Stimulated activated CD8-positive, alpha-beta memory T cell treated with anti-CD3 and anti-CD28 coated beads, Interleukin-7, amount 100 ng/mL, for 48 hours (primary cell): ENCODE data around the gene RNF31.
"Not testable (repeated sequence)": the region's sequence is repeated elsewhere in the genome, so short reads cannot be mapped to it uniquely, and the experiment has no call there.

ENCODE experiments used
- DNase-seq, 2 donors: peaks; one replicate each; pipeline ENCODE4 v3.0.0-alpha.2; 2020; ENCODE audit warnings: low read depth in 1 of 2; ENCODE audit errors: extremely low read depth in 1 of 2

Gene RNF31

DNA sequence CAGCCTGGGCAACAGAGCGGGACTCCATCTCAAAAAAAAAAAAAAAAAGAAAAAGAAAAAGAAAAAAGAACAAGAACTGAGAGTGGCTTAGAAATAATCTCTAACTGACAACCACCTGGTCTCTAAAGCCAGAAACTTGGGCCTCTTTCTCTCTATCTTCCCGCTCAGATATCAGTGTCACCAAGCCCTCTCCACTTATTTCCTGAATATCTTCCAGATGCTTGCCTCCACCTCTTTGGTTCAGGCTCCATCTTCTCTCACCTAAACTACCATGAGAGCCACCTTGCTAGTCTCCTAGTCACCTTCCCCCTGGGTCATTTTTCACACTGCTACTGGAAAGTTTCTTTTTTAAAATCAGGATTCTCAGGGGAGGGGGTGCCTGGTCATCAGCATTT is 49.8 kb downstream of the RNF31 start:
- DNase-seq = no peak

DNA sequence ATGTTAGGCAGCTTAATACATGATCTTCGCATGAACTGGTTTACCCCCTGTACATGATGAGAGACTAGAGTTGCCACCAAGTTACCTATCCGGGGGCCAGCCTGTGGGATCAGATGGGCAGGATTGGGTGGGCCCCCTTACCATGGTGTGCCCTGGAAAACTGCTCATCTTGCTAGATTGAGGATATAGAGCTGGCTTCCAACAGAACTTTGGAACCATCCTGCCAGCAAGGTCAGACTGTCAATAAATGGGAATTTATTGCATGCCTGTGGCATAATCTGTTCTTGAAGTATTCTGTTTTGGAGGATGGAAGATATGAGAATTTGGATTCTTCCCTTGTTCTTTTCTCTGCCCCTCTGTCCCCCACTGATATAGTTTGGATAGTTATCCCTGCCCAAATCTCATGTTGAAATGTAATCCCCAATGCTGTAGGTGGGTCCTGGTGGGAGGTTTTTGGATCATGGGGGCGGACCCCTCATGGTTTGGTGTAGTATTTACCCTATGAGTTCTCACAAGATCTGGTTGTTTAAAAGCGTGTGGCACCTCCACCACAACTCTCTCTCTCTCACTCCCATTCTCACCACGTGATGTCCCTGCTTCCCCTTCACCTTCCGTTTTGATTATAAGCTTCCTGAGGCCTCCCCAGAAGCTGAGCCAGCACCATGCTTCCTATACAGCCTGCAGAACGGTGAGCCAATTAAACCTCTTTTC is 51.7 kb downstream of the RNF31 start:
- no peak for DNase-seq

DNA sequence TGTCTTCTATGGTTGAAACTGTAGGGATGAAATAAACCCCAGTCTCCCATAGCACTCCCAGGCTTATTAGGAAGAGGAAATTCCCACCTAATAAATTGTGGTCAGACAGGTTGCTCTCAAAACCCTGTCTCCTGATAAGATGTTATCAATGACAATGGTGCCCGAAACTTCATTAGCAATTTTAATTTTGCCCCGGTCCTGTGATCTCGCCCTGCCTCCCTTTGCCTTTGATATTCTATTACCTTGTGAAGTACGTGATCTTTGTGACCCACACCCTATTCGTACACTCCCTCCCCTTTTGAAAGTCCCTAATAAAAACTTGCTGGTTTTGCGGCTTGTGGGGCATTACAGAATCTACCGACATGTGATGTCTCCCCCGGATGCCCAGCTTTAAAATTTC is 55.2 kb downstream of the RNF31 start:
- DNase-seq = not testable (repeated sequence)

DNA sequence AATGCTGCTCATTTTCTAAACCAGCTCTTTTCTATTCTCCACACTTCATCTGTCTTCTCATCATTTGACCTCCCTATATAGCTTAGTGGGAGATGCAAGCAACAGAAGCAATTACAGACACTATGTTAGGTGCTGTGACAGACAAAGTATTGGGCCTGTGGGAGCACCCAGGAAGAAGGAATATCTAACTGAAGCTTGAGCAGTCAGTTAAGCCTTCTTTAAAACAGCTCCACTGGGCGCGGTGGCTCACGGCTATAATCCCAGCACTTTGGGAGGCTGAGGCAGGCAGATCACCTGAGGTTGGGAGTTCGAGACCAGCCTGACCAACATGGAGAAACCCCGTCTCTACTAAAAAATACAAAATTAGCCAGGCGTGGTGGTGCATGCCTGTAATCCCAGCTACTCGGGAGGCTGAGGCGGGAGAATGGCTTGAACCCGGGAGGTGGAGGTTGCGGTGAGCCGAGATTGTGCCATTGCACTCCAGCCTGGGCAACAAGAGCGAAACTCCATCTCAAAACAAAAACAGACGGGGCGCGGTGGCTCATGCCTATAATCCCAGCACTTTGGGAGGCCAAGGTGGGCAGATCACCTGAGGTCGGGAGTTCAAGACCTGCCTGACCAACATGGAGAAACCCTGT is 56.1 kb downstream of the RNF31 start:
- DNase-seq = not testable (repeated sequence)

DNA sequence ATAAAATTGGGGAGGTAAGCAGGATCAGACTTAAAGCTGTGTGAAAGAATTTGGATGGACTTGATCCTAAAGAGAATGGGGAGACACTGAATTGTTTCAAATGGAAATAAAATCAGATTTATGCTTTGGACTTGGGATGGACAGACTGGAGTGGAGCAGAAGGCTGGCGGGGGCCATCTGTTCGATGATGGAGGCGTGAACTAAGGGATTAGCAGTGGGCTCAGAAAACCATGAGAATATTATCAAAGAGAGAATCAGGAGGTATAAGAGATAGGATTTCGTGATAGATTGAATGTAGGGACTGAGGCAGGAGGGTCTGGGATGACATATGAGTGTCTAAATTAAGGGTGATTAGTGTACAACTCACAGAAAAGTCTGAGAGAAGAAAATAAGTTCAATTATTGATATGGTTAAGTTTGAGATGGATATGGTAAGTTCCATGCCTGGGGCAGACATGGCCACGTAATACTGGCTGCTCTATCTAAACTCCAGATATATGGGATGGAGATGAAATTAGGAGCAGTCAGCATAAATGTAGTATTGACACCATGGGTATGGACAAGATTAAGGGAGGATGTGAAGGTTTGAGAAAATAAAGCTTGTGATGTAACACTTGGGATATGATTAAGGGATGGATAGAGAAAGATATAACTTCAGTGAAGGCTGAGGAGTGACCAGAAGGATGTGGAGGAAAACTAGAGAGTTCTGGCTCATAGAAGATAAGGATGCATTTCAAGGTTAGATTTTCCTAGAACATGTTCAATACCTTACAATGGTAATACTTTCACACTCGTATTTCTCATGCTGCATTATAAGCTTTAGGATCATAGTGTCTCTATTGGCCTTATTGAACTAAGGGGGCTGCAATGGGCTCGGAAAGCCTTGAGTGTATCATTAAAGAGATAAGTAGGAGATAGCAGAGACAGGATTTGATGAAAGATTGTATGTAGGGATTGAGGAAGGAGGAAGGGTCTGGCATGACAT is 57.2 kb downstream of the RNF31 start:
- DNase-seq = no peak

DNA sequence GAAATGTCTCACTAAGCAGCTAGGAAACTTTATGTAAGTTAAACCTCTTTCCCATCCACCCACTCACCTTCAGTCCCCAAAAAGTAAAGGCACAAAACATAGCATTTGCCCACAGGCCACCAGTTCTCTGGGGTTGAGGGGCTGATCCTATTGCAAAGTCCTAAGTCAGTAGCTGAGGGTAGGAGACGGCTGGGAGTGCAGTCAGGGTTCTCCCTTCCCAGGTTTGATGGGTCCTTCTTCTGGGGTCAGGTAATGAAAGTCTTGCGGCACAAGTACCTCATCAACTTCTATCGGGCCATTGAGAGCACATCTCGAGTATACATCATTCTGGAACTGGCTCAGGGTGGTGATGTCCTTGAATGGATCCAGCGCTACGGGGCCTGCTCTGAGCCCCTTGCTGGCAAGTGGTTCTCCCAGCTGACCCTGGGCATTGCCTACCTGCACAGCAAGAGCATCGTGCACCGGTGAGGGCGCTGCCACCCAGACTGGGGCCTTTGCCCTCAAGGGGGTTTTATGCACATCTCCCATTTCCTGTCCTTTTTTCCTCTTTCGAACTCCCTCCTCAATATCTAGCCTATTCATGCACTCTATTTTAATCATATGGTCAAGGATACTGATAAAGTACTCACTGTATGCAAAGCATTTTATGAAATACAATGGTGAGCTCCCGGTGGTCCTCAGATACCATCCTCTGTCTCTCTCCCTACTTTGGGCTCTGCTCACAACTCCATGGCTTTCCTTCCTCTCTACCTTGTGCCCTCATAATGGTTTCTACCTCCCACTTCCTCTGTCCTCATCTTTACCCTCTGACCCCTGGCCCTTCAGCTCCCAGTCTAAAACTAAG is 59.2 kb downstream of the RNF31 start:
- no peak for DNase-seq

DNA sequence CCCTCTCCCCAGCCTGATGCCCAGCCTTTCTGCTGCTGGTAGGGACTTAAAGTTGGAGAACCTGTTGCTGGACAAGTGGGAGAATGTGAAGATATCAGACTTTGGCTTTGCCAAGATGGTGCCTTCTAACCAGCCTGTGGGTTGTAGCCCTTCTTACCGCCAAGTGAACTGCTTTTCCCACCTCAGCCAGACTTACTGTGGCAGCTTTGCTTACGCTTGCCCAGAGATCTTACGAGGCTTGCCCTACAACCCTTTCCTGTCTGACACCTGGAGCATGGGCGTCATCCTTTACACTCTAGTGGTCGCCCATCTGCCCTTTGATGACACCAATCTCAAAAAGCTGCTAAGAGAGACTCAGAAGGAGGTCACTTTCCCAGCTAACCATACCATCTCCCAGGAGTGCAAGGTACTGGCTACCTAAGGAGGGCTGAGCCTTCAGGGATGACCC is 59.8 kb downstream of the RNF31 start:
- no peak for DNase-seq

DNA sequence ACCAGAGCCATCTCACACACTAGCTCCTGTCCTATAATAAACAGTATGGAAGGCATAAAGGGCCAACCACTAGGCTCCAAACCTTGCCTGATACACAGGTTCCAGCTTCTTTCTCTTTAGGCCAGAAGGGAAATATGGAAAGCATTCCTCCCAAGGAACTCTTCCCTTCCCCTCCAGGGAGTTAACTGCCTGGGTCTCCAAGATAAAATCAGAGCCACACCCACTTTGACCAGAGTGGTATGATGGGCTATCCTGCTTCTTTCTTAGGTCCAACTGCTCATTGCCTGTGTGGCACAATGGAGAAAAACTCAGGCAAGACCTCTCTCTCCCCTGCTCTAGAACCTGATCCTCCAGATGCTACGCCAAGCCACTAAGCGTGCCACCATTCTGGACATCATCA is 60.3 kb downstream of the RNF31 start:
- no peak for DNase-seq
